Measurements from ENCODE around the gene TDP1.

TDP1 gene

DNA sequence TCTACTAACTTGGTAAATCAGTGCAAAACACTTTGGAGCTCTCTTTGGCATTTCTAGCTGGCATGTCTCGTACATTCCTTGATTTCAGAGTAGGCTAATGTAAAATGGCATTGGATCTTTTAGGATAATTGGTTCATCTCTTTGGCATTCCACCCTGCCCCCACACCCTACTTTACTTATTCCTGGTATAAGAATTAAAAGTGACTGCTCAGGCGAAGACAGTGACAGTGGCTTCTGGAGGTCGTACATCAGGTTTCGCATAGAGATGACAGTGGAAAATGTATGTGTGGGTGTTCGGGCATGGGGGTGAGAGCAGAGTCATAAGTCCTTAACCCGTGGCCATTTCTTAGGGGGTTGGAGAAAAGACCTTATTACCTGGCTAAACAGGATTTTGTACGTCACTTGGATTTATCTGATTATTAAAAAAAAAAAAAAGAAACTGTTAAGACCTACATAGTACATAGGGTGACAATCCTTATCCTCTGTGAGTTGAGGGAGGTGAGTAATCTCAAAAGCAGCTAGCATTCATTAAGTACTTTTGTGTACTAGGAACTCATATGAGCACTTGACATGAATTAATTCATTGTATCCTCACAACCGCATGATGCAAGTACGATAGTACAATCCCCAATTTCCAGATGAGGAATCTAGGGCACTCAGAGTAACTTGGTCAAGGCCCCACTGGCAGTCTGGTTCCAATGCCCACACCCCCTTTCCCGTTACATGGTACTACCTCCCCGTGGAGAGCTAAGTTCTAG lies 83.7 kb downstream of the TDP1 start:
- Mint-ChIP-seq H3K4me1 (ENCODE audit: low read depth) (peaks cover 5% of the 10 kb centered on the region), H3K36me3 (peaks cover 21% of the 10 kb centered on the region), H3K9me3 (ENCODE audit: low read depth) (no peaks in the 10 kb centered on the region), H3K27me3 (no peaks in the 10 kb centered on the region), H3K27ac (no peak overlapping the region), H3K4me3 (no peak overlapping the region)

DNA sequence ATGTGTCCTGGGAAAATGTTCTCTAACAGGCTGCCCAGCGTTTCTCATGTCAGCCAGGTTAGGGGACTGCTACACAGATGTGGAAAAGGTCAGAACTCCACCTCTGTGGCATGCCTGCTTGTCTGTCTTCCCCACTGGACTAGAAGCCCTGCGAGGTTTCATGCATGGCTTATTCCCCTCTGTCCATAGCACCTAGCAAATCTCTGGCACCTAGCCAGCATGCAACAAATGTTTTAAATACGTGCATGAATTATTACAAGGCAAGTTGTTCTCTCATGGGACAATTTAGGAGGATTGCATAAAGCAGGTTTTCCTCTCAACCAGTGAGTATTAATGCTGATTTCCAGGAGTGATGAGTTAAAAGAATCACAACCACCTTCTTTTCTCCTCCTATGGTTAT lies 84.7 kb downstream of the TDP1 start:
- Mint-ChIP-seq H3K27ac (no peak overlapping the region), H3K4me3 (no peak overlapping the region), H3K27me3 (no peaks in the 10 kb centered on the region), H3K9me3 (ENCODE audit: low read depth) (no peaks in the 10 kb centered on the region), H3K36me3 (peaks cover 27% of the 10 kb centered on the region), H3K4me1 (ENCODE audit: low read depth) (peaks cover 5% of the 10 kb centered on the region)

DNA sequence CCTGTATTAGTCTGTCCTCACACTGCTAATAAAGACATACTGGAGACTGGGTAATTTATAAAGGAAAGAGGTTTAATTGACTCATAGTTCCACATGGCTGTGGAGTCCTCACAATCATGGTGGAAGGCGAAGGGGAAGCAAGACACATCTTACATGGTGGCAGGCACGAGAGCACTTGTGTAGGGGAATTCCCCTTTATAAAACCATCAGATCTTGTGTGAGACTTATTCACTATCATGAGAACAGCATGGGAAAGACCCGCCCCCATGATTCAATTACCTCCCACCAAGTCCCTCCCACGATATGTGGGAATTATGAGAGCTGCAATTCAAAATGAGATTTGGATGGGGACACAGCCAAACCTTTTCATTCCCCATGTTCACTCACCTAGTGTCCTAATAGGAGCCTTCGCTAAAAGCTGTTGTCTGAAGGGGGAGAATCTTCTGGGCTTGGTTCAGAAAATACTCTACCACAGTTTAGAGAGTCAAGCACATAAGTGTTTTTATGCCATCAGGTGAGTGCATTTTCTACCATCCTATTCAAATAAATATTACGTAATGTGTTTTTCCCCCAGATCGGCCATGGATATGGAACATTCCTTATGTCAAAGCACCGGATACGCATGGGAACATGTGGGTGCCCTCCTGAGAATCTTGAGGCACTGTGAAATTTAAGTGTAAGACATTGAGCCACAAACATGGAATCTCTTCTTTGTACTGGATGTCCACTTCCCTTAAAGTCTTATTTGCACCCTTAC lies 86.9 kb downstream of the TDP1 start:
- Mint-ChIP-seq H3K9me3 (ENCODE audit: low read depth) (no peaks in the 10 kb centered on the region), H3K36me3 (peaks cover 26% of the 10 kb centered on the region)

DNA sequence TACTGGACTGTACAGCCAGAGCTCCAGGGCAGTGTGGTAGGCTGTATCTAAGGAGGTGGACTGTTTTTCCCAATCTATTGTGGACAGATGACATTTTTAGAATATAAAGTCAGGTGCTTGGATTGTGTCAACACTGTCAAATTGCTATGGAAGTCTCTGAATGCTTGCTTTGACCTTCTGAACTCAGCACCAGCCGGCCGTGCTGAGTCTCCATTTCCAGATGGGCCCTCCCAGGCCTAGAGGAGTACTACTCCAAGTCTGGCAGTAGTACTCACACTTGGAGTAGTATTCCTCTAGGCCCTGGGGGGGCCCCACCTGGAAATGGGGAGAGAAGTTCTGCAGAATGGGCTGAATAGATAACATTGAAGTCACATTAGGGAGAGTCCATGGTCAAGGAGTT lies 89.9 kb downstream of the TDP1 start:
- Mint-ChIP-seq H3K27ac (no peak overlapping the region), H3K4me3 (no peak overlapping the region), H3K4me1 (ENCODE audit: low read depth) (peaks cover 3% of the 10 kb centered on the region), H3K9me3 (ENCODE audit: low read depth) (no peaks in the 10 kb centered on the region), H3K36me3 (peaks cover 17% of the 10 kb centered on the region), H3K27me3 (no peaks in the 10 kb centered on the region)

More for the DNA sequence above, 86.9 kb downstream of the TDP1 start:
- Mint-ChIP-seq H3K4me3 (no peak overlapping the region), H3K4me1 (ENCODE audit: low read depth) (peaks cover 5% of the 10 kb centered on the region), H3K27ac (peak overlapping the region; percentile 47), H3K27me3 (no peaks in the 10 kb centered on the region)

DNA sequence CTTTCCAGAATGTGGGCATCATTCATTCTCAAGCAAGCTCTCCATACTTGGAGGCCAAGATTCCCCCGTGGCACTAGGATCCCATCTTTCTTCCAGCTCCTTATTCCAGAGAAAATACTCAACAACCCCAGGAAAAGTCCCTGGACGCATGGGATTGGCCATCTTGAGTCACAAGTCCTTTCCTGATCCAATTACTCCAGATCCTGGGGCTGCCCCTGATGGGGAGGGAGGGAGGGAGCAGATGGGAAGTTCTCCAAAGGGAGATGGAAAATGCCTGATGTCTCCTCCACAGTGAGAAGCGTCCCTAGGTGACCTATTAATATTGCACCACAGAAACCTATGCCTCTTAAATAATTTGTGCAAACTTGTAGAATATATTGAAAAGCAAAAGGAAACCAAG lies 93.7 kb downstream of the TDP1 start:
- Mint-ChIP-seq H3K27me3 (peaks cover 8% of the 10 kb centered on the region), H3K9me3 (ENCODE audit: low read depth) (no peaks in the 10 kb centered on the region), H3K27ac (no peak overlapping the region), H3K4me1 (ENCODE audit: low read depth) (no peaks in the 10 kb centered on the region), H3K4me3 (no peak overlapping the region), H3K36me3 (peaks cover 12% of the 10 kb centered on the region)

DNA sequence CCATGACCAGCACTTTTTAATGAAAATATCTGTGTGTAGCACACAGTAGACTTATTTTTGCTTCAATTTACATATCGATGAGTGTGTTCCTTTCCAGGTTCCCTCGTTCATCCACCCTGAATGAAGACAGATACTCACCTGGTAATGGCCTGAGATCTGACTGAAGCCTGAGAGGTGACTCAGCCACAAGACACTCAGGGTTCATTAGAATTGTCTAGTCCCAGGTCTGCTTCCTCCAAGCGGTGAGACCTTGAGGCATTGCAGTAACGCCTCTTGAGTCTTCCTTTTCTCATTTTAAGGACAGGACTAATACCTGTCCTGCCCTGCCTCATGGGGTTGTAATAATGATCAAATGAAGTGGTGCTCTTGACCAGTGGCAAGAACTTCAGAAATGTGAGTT lies 94.5 kb downstream of the TDP1 start:
- Mint-ChIP-seq H3K9me3 (ENCODE audit: low read depth) (no peaks in the 10 kb centered on the region), H3K36me3 (peaks cover 7% of the 10 kb centered on the region), H3K27me3 (peaks cover 15% of the 10 kb centered on the region), H3K4me3 (no peak overlapping the region), H3K27ac (no peak overlapping the region), H3K4me1 (ENCODE audit: low read depth) (no peaks in the 10 kb centered on the region)

DNA sequence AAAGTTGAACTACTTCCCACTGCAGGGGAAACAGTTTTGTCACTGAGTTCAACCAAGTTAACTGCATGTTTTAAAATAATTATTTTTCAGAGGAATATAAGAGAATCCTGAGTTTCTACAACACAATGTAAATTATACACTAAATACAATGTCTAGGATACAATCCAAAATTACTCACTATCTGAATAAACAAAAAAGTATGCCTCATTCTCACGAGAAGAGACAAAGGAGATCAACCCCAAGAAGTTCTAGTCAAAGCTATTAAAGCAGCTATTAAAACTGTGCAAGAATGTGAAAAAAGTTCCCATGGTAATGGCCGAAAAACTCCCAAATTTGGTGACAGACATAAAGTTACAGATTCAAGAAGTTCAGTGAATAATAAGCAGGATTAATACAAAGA lies 97.3 kb downstream of the TDP1 start:
- Mint-ChIP-seq H3K27me3 (peaks cover 31% of the 10 kb centered on the region), H3K4me3 (no peak overlapping the region), H3K9me3 (ENCODE audit: low read depth) (no peaks in the 10 kb centered on the region), H3K36me3 (no peaks in the 10 kb centered on the region), H3K27ac (no peak overlapping the region), H3K4me1 (ENCODE audit: low read depth) (no peaks in the 10 kb centered on the region)

DNA sequence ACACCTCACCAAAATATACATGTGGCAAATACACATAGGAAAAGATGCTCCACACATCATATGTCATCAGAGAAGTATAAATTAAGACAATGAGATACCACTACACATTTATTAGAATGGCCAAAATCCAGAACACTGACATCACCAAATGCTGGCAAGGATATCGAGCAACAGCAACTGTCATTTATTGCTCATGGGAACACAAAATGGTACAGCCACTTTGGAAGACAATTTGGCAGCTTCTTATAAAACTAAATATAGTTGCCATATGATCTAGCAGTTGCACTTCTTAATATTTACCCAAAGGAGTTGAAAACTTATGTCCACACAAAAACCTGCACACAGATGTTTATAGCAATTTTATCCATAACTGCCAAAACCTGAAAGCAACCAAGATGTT lies 99.1 kb downstream of the TDP1 start:
- no peaks in the 10 kb centered on the region for H3K36me3 Mint-ChIP-seq
- H3K27me3 Mint-ChIP-seq, result peaks cover 42% of the 10 kb centered on the region
- no peak overlapping the region for H3K27ac Mint-ChIP-seq
- peaks cover 4% of the 10 kb centered on the region for H3K4me1 Mint-ChIP-seq (ENCODE audit: low read depth)
- H3K4me3 Mint-ChIP-seq, result no peak overlapping the region
- H3K9me3 Mint-ChIP-seq (ENCODE audit: low read depth), result no peaks in the 10 kb centered on the region

DNA sequence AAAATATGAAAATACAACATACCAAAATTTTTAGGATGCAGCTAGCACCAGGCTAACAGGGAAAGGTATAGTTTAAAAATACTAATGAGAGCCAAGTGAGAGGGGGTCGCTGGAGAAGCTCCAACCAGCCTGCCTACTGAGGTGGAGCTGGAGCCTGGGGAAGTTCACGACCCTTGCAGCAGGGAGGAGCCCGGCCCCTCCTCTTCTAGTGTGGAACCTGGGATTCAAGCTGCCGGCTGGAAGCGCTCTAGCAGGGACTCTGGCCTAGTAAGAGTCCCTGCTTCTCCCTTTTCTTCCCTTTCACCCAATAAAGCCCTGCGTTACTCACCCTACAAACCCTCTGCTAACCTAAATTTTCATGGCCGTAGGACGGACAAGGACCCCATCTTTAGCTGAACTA lies 101.1 kb downstream of the TDP1 start:
- Mint-ChIP-seq H3K4me3 (no peak overlapping the region), H3K4me1 (ENCODE audit: low read depth) (peaks cover 7% of the 10 kb centered on the region), H3K27ac (no peak overlapping the region), H3K27me3 (peaks cover 47% of the 10 kb centered on the region), H3K9me3 (ENCODE audit: low read depth) (no peaks in the 10 kb centered on the region), H3K36me3 (no peaks in the 10 kb centered on the region)

DNA sequence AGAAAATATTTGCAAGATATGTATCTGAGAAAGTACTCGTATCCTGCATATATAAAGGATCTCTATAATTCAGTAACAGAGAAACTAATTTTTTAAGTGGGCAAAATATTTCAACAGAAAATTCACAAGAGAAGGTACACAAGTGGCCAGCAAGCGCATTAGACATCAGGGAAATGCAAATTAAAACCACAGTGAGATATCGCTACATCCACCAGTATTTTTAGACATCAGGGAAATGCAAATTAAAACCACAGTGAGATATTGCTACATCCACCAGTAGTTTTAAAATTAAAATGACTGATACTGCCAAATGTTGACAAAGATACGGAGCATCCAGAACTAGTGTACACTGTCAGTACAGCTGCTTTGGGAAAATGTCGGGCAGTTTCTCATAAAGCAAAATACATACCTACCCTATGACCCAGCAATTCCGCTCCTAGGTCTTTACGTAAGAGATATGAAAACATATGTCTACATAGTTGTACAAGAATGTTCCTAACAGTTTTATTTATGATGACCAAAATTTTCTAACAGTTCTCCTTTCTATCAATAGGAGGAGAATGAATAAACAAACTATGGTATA lies 103.2 kb downstream of the TDP1 start:
- H3K9me3 Mint-ChIP-seq (ENCODE audit: low read depth), result no peaks in the 10 kb centered on the region
- peak overlapping the region; percentile 65 for H3K4me3 Mint-ChIP-seq
- H3K36me3 Mint-ChIP-seq, result no peaks in the 10 kb centered on the region
- peaks cover 18% of the 10 kb centered on the region for H3K4me1 Mint-ChIP-seq (ENCODE audit: low read depth)
- no peak overlapping the region for H3K27ac Mint-ChIP-seq
- H3K27me3 Mint-ChIP-seq, result peaks cover 54% of the 10 kb centered on the region

DNA sequence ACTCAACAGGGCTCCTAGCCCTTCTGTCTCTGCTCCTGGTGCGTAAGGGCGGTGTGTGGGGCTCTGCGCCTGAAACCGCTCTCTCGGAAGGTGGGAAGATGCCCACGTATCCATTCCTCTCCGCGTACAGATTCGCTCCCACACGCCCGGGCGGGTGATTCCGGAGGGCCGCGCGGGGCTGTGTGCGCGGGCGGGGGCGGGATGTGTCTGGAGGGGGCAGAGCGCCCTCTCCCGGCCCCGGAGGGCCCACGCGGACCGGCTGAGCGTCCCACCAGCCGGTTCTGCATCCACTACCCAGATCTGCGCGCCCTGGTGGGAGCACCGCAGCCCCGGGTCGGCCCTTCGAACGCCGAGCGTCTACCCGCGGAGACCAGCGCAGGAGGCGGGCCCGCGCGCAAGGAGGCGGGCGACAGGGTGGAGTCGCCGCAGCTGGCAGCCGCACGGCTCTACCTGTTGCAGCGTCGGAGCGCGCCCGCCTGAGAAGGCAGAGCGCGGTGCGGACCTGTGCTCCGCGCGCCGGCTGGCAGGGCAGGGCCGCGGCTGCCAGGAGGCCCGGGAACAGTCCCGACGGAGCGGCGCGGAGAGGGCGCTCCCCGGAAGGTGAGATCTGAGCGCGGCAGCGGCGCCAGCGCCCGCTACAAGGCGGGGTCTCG lies 104.7 kb downstream of the TDP1 start:
- Mint-ChIP-seq H3K36me3 (no peaks in the 10 kb centered on the region), H3K9me3 (ENCODE audit: low read depth) (no peaks in the 10 kb centered on the region), H3K4me3 (peak overlapping the region; percentile 65), H3K27me3 (peaks cover 54% of the 10 kb centered on the region), H3K27ac (no peak overlapping the region), H3K4me1 (ENCODE audit: low read depth) (peaks cover 18% of the 10 kb centered on the region)

DNA sequence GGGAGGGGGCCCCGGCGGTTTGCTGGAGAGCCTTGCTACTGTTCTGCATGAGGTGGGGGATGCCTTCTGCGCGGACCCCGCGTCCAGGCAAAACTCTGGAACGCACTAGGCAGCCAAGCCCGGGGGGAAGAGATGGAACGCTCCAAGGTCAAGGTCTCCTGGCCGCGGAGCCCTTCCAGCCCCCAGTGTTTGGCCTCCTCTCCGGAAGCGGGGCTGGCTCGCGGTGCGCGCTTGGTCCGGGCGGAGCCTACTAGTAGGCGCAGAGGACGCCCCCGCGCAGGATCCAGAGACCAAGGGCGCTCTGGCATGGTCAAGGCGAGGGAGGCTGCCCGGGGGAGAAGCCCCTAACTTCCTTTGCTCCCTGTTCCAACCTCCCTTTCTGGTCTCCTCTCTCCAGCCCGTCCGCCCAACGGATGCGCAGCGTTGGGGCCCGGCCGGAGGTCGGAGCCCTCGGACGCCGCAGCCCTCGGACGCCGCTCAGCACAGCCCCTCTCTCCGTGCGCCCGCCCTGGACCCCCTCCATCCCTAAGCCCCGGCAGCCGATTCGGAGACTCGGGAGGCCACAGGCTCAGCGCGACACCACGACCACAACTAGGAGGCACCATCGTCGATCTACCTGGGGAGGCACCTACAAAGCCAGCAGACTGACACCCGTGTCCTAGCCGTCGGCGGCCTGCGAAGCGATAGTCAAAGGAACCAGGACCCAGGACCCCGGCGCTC lies 105.4 kb downstream of the TDP1 start:
- Mint-ChIP-seq H3K9me3 (ENCODE audit: low read depth) (no peaks in the 10 kb centered on the region), H3K27ac (no peak overlapping the region), H3K36me3 (no peaks in the 10 kb centered on the region), H3K4me3 (peak overlapping the region; percentile 65), H3K4me1 (ENCODE audit: low read depth) (peaks cover 18% of the 10 kb centered on the region), H3K27me3 (peaks cover 52% of the 10 kb centered on the region)

DNA sequence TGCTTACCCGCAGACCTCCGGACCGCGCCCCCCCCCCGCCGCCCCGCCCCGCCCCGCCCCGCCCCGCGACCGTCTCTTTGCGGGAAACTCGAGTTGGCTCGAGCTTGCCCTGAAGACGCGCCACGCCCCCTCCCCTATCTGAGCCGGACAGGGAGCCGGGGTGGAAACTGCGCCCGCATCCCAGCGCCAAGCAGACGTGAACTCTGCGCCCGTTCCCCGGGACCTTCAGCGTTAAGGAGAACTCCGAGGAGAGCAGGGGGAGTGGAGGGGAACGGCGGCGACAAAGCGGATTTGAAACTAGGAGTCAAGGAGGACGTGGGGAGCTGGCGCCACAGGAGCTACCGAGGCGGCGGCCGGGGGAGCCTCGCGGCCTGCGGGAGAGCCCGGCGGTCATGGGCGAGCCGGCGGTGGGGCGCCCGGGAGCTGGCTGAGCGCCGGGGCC lies 106.0 kb downstream of the TDP1 start, which contains the start of gene KCNK13:
TSS of gene KCNK13 (plus strand) at position 310 of the 442 bp plus-strand sequence. CDS start 212 bp downstream, outside the sequence.
- no peak within 1 kb of the TSS for H3K27ac Mint-ChIP-seq
- H3K9me3 Mint-ChIP-seq (ENCODE audit: low read depth), result no peaks in the 10 kb centered on the region
- H3K4me3 Mint-ChIP-seq, result peak within 1 kb of the TSS; percentile 89
- H3K27me3 Mint-ChIP-seq, result peaks cover 50% of the 10 kb centered on the region
- H3K4me1 Mint-ChIP-seq (ENCODE audit: low read depth), result peaks cover 18% of the 10 kb centered on the region
- H3K36me3 Mint-ChIP-seq, result no peaks in the 10 kb centered on the region

DNA sequence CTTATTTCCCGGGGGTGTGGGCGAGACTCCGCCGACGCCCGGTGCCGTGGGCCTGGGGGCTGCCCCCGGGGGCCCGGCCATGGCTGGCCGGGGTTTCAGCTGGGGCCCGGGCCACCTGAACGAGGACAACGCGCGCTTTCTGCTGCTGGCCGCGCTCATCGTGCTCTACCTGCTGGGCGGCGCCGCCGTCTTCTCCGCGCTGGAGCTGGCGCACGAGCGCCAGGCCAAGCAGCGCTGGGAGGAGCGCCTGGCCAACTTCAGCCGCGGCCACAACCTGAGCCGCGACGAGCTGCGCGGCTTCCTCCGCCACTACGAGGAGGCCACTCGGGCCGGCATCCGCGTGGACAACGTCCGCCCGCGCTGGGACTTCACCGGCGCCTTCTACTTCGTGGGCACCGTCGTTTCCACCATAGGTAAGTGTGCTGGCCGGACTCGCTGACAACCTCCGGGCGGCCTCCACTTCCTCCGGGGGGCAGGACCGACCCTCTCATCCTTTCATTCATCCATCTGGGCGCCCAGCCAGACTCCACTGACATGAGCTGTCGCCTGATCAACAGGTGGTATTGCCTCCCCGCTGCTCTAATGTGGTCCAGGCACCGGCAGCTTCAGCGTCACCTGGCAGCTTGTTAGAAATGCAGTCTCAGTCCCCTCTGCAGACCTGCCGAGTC lies 106.5 kb downstream of the TDP1 start:
- peaks cover 18% of the 10 kb centered on the region for H3K4me1 Mint-ChIP-seq (ENCODE audit: low read depth)
- H3K27ac Mint-ChIP-seq, result no peak overlapping the region

More for the DNA sequence above, 106.5 kb downstream of the TDP1 start:
- Mint-ChIP-seq H3K36me3 (no peaks in the 10 kb centered on the region), H3K4me3 (peak overlapping the region; percentile 89), H3K27me3 (peaks cover 48% of the 10 kb centered on the region), H3K9me3 (ENCODE audit: low read depth) (no peaks in the 10 kb centered on the region)
